KMS-11 (cell line): ENCODE results near the gene STMND1.

Experiments used
- H2AFZ ChIP-seq: fragments of 200-600 bp; sonication (generic); 2 replicates; pipeline ENCODE4 v1.6.1; 2016; ENCODE audit warnings: antibody characterized with exemption, mixed run types, low read depth
- H3K27ac ChIP-seq: fragments of 200-600 bp; sonication (generic); 2 replicates; pipeline ENCODE4 v1.6.1; 2016; ENCODE audit warnings: mild to moderate bottlenecking, mixed run types
- H3K27me3 ChIP-seq: fragments of 200-600 bp; sonication (generic); 2 replicates; pipeline ENCODE4 v1.6.1; 2017; ENCODE audit warnings: mild to moderate bottlenecking, low read depth, mixed run types, moderate library complexity; ENCODE audit not compliant: insufficient read depth
- H3K36me3 ChIP-seq: fragments of 200-600 bp; sonication (generic); 2 replicates; pipeline ENCODE4 v1.6.1; 2017; ENCODE audit warnings: mild to moderate bottlenecking, mixed run types; ENCODE audit not compliant: insufficient read depth
- H3K4me1 ChIP-seq: fragments of 200-600 bp; sonication (generic); 2 replicates; pipeline ENCODE4 v1.6.1; 2016; ENCODE audit warnings: mild to moderate bottlenecking, low read depth, mixed run types; ENCODE audit not compliant: poor library complexity, severe bottlenecking
- H3K4me2 ChIP-seq: fragments of 200-600 bp; sonication (generic); 2 replicates; pipeline ENCODE4 v1.7.0; 2016; ENCODE audit warnings: mild to moderate bottlenecking, mixed run types
- H3K4me3 ChIP-seq: fragments of 200-600 bp; sonication (generic); IDR thresholded peaks from 2 replicates; pipeline ENCODE4 v1.6.1; 2017; ENCODE audit warnings: low read depth, low read length, mixed read lengths; ENCODE audit not compliant: insufficient read depth
- H3K79me2 ChIP-seq: fragments of 200-600 bp; sonication (generic); 2 replicates; pipeline ENCODE4 v1.6.1; 2016; ENCODE audit warnings: low read depth, mixed run types; ENCODE audit not compliant: insufficient read depth
- H3K9ac ChIP-seq: fragments of 200-600 bp; sonication (generic); 2 replicates; pipeline ENCODE4 v1.6.1; 2016; ENCODE audit warnings: mild to moderate bottlenecking, mixed run types
- H4K20me1 ChIP-seq: fragments of 200-600 bp; sonication (generic); 2 replicates; pipeline ENCODE4 v1.6.1; 2016; ENCODE audit warnings: mild to moderate bottlenecking, mixed run types; ENCODE audit not compliant: insufficient read depth
- CTCF ChIP-seq: fragments of 200-600 bp; sonication (generic); conservative IDR thresholded peaks from 2 replicates; pipeline ENCODE4 v1.6.1; 2017; ENCODE audit warnings: low read depth, mild to moderate bottlenecking, antibody characterized with exemption, low read length, moderate library complexity, mixed read lengths

STMND1 gene

GRCh38 chr6:17099401-17100059, 2.3 kb upstream of the STMND1 start:
- Histone ChIP-seq H3K36me3 (no peaks in the 10 kb centered on the region), H3K27me3 (no peaks in the 10 kb centered on the region), H3K4me1 (no peaks in the 10 kb centered on the region), H3K9ac (no peak overlapping the region), H3K4me2 (no peak overlapping the region), H3K27ac (no peak overlapping the region), H3K79me2 (no peaks in the 10 kb centered on the region), H2AFZ (no peak overlapping the region), H3K4me3 (no peak overlapping the region), H4K20me1 (no peaks in the 10 kb centered on the region)
- no peak for TF ChIP-seq CTCF

- Histone ChIP-seq H3K27me3 (no peaks in the 10 kb centered on the region), H4K20me1 (no peaks in the 10 kb centered on the region), H3K9ac (no peak overlapping the region), H3K4me1 (no peaks in the 10 kb centered on the region), H3K36me3 (no peaks in the 10 kb centered on the region), H3K4me2 (no peak overlapping the region), H3K27ac (no peak overlapping the region), H3K4me3 (no peak overlapping the region), H3K79me2 (no peaks in the 10 kb centered on the region), H2AFZ (no peak overlapping the region)
- no peak for TF ChIP-seq CTCF
These were observed 1.0 kb upstream of the STMND1 start for GRCh38 chr6:17100806-17101205.

- no peak for TF ChIP-seq CTCF
- Histone ChIP-seq H4K20me1 (no peaks in the 10 kb centered on the region), H3K27me3 (no peaks in the 10 kb centered on the region), H3K9ac (no peak overlapping the region), H3K4me3 (no peak overlapping the region), H3K36me3 (no peaks in the 10 kb centered on the region), H3K27ac (no peak overlapping the region), H2AFZ (no peak overlapping the region), H3K4me2 (no peak overlapping the region), H3K4me1 (no peaks in the 10 kb centered on the region), H3K79me2 (no peaks in the 10 kb centered on the region)
These were observed 514 bp downstream of the STMND1 start for GRCh38 chr6:17102258-17102870.

- no peak for TF ChIP-seq CTCF
- Histone ChIP-seq H4K20me1 (no peaks in the 10 kb centered on the region), H2AFZ (no peak overlapping the region), H3K79me2 (no peaks in the 10 kb centered on the region), H3K4me3 (no peak overlapping the region), H3K4me1 (no peaks in the 10 kb centered on the region), H3K36me3 (no peaks in the 10 kb centered on the region), H3K4me2 (no peak overlapping the region), H3K27ac (no peak overlapping the region), H3K27me3 (no peaks in the 10 kb centered on the region), H3K9ac (no peak overlapping the region)
These were observed 1.9 kb downstream of the STMND1 start for GRCh38 chr6:17103715-17104114.
